ENCODE measurements around the gene GRIPAP1. TPM values are rescaled to one million over a fixed set of nuclear protein-coding genes. Genes with fewer than 3 reads are reported as not detected.
A peak's percentile ranks its signal among the peaks of the same experiment; 100 is the strongest.

Gene GRIPAP1
- total RNA-seq, 4 donors from 2014 or later = 24.7 to 36.4 (median 33.7) TPM

GRCh38 chrX:48940404-48940955 lies 61.6 kb downstream of the GRIPAP1 start:
- intact Hi-C loops (cut with DNase I) = no loop called here

GRCh38 chrX:48939524-48940228 lies 62.4 kb downstream of the GRIPAP1 start:
- intact Hi-C loops (cut with DNase I) = no loop called here
- Histone ChIP-seq H3K4me3 (no peak overlapping the region), H3K27ac (replicated peaks in 1 of 4) (no peak overlapping the region), H3K36me3 (peaks cover 0 to 31% (median 14%) of the 10 kb centered on the region in 4 donors), H3K9me3 (no peaks in the 10 kb centered on the region), H3K27me3 (no peaks in the 10 kb centered on the region), H3K4me1 (peaks cover 11 to 24% (median 16%) of the 10 kb centered on the region in 4 donors)
- WGBS = 67% methylated on average over 3 of the region's 3 CpGs
- TF ChIP-seq POLR2A (IDR thresholded peaks at IDR 0.05; ENCODE audit: low read depth) (no peak), POLR2AphosphoS5 (IDR thresholded peaks at IDR 0.05) (no peak)
- no peak for DNase-seq (ENCODE audit: extremely low spot score)

More at GRCh38 chrX:48940404-48940955, 61.6 kb downstream of the GRIPAP1 start:
- Histone ChIP-seq H3K36me3 (peaks cover 0 to 23% (median 11%) of the 10 kb centered on the region in 4 donors), H3K9me3 (no peaks in the 10 kb centered on the region), H3K4me3 (no peak overlapping the region), H3K27ac (replicated peaks in 1 of 4) (no peak overlapping the region), H3K4me1 (peaks cover 11 to 25% (median 17%) of the 10 kb centered on the region in 4 donors), H3K27me3 (no peaks in the 10 kb centered on the region)
- DNase-seq (ENCODE audit: extremely low spot score) = no peak
- TF ChIP-seq POLR2A (IDR thresholded peaks at IDR 0.05; ENCODE audit: low read depth) (no peak), EP300 (IDR thresholded peaks at IDR 0.05) (no peak), POLR2AphosphoS5 (IDR thresholded peaks at IDR 0.05) (no peak), CTCF (IDR thresholded peaks at IDR 0.05) (no peak)
- WGBS = 76% methylated on average over 2 of the region's 2 CpGs

DNA sequence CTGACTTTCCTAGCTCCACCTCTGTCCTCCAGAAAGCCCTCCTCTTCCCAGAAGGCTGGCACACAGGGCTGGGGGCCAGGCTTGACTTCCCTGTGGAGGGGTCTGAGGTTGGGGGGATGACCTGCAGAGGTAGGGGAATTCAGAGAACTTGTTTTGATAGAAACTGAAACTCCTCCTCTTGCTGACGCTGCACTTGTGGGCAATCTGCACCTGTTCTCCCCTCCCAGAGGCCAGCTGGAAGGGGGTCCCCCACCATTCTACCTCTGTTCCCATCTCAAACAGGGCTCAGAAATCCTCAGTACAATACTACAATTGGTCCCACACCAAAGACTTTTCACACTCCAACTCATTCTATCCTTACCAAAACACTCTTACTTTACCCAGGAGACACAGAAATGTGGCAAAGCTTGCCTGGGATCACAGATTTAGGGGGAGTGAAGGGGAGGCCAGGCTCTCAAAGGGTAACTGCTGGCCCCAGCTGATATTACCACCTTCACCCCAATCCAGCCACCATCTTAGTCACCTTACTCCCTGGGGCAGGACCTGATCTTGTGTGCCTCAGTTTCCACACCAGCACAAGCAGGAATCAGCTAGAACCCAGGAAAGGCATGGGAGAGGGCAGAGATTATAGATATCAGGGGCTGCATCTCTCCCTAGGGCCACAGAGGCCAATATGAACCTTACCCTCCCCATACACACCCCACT lies 63.2 kb downstream of the GRIPAP1 start:
- WGBS = 83% methylated on average over 1 of the region's 1 CpG
- TF ChIP-seq POLR2AphosphoS5 (IDR thresholded peaks at IDR 0.05) = no peak
- TF ChIP-seq POLR2A (IDR thresholded peaks at IDR 0.05; ENCODE audit: low read depth) = no peak
- no peak for TF ChIP-seq CTCF (IDR thresholded peaks at IDR 0.05)
- TF ChIP-seq EP300 (IDR thresholded peaks at IDR 0.05) = no peak
- H3K4me3 ChIP-seq = no peak overlapping the region
- H3K36me3 ChIP-seq = peaks cover 0 to 39% (median 22%) of the 10 kb centered on the region in 4 donors
- intact Hi-C loops (cut with DNase I) = no loop called here
- no peaks in the 10 kb centered on the region for H3K9me3 ChIP-seq
- H3K27ac ChIP-seq (replicated peaks in 1 of 4) = no peak overlapping the region
- DNase-seq (ENCODE audit: extremely low spot score) = no peak
- H3K4me1 ChIP-seq = peaks cover 11 to 24% (median 16%) of the 10 kb centered on the region in 4 donors
- no peaks in the 10 kb centered on the region for H3K27me3 ChIP-seq

- 40% methylated on average over 7 of the region's 9 CpGs for WGBS
- no peak for TF ChIP-seq CTCF (IDR thresholded peaks at IDR 0.05)
- peak in 1 of 2 donors; percentile 16 for TF ChIP-seq POLR2AphosphoS5 (IDR thresholded peaks at IDR 0.05)
- no peak for TF ChIP-seq EP300 (IDR thresholded peaks at IDR 0.05)
- no peaks in the 10 kb centered on the region for H3K27me3 ChIP-seq
- H3K4me3 ChIP-seq = no peak overlapping the region
- intact Hi-C loops (cut with DNase I) = no loop called here
- peak overlapping the region in 1 of 4 donors; percentile 54 for H3K27ac ChIP-seq (replicated peaks in 1 of 4)
- H3K9me3 ChIP-seq = no peaks in the 10 kb centered on the region
- peaks cover 11 to 24% (median 16%) of the 10 kb centered on the region in 4 donors for H3K4me1 ChIP-seq
- no peak for DNase-seq (ENCODE audit: extremely low spot score)
- H3K36me3 ChIP-seq = peaks cover 0 to 47% (median 25%) of the 10 kb centered on the region in 4 donors
Observed at GRCh38 chrX:48937054-48937907, 64.8 kb downstream of the GRIPAP1 start.
